Fibroblast of skin of left biceps (primary cell): Measurements from ENCODE around the gene CSRNP3.

Experiments used
- DNase-seq, 2 experiments: peaks; one replicate each; pipeline ENCODE4 v3.0.0-alpha.2; 2013; ENCODE audit warnings: low read depth in 2 of 2

CSRNP3 gene

GRCh38 chr2:165682546-165682945 lies 213.0 kb downstream of the CSRNP3 start:
- no peak for DNase-seq

- DNase-seq = no peak
Measured at GRCh38 chr2:165686800-165687199, 217.3 kb downstream of the CSRNP3 start.

- DNase-seq = no peak
Measured at GRCh38 chr2:165687426-165688002, 218.0 kb downstream of the CSRNP3 start.

GRCh38 chr2:165691615-165692014 lies 222.1 kb downstream of the CSRNP3 start:
- peak; percentile 3 to 15 for DNase-seq

- no peak for DNase-seq
Measured at GRCh38 chr2:165692906-165693305, 223.4 kb downstream of the CSRNP3 start.

- no peak for DNase-seq
Measured at GRCh38 chr2:165693838-165694237, 224.3 kb downstream of the CSRNP3 start.

GRCh38 chr2:165697748-165698443 lies 228.4 kb downstream of the CSRNP3 start:
- no peak for DNase-seq

- peak in 1 of 2 experiments; percentile 3 for DNase-seq
Measured at GRCh38 chr2:165698444-165698884, 229.0 kb downstream of the CSRNP3 start.

- DNase-seq = no peak
Measured at GRCh38 chr2:165699946-165700345, 230.4 kb downstream of the CSRNP3 start.

GRCh38 chr2:165700531-165700930 lies 231.0 kb downstream of the CSRNP3 start:
- no peak for DNase-seq

- DNase-seq = no peak
Measured at GRCh38 chr2:165701147-165701546, 231.6 kb downstream of the CSRNP3 start.

GRCh38 chr2:165706960-165707487 lies 237.5 kb downstream of the CSRNP3 start:
- no peak for DNase-seq

GRCh38 chr2:165716091-165716490 lies 246.6 kb downstream of the CSRNP3 start:
- no peak for DNase-seq

GRCh38 chr2:165718610-165719210 lies 249.2 kb downstream of the CSRNP3 start:
- DNase-seq = no peak

- DNase-seq = peak; percentile 62 to 64
Measured at GRCh38 chr2:165720511-165720910, 251.0 kb downstream of the CSRNP3 start.

- peak; percentile 8 to 10 for DNase-seq
Measured at GRCh38 chr2:165725421-165725820, 255.9 kb downstream of the CSRNP3 start.
